Fibroblast of skin of scalp (primary cell): ENCODE data around the gene SGIP1.
A peak's percentile ranks its signal among the peaks of the same experiment; 100 is the strongest.
"Not testable (repeated sequence)": the region's sequence is repeated elsewhere in the genome, so short reads cannot be mapped to it uniquely, and the experiment has no call there.

Source experiments
- DNase-seq: peaks from one replicate; pipeline ENCODE4 v3.0.0-alpha.2; 2013

The SGIP1 gene

GRCh38 chr1:66682106-66682505 is 148.2 kb downstream of the SGIP1 start:
- no peak for DNase-seq

GRCh38 chr1:66684353-66684752 is 150.4 kb downstream of the SGIP1 start:
- no peak for DNase-seq

- no peak for DNase-seq
Measured at GRCh38 chr1:66685265-66685664, 151.3 kb downstream of the SGIP1 start.

GRCh38 chr1:66685670-66686069 is 151.7 kb downstream of the SGIP1 start:
- peak; percentile 68 for DNase-seq

GRCh38 chr1:66686406-66686805 is 152.5 kb downstream of the SGIP1 start:
- no peak for DNase-seq

GRCh38 chr1:66687358-66687757 is 153.4 kb downstream of the SGIP1 start:
- DNase-seq = no peak

GRCh38 chr1:66690666-66691381 is 156.9 kb downstream of the SGIP1 start:
- peak; percentile 53 for DNase-seq

GRCh38 chr1:66692681-66693080 is 158.7 kb downstream of the SGIP1 start:
- DNase-seq = no peak

- DNase-seq = no peak
Measured at GRCh38 chr1:66693856-66694255, 159.9 kb downstream of the SGIP1 start.

GRCh38 chr1:66695116-66695515 is 161.2 kb downstream of the SGIP1 start:
- DNase-seq = no peak

- no peak for DNase-seq
Measured at GRCh38 chr1:66696771-66697170, 162.8 kb downstream of the SGIP1 start.

- no peak for DNase-seq
Measured at GRCh38 chr1:66699213-66699612, 165.3 kb downstream of the SGIP1 start.

- DNase-seq = no peak
Measured at GRCh38 chr1:66704177-66704875, 170.4 kb downstream of the SGIP1 start.

- peak; percentile 93 for DNase-seq
Measured at GRCh38 chr1:66705110-66705509, 171.2 kb downstream of the SGIP1 start.

- DNase-seq = peak; percentile 48
Measured at GRCh38 chr1:66711420-66711819, 177.5 kb downstream of the SGIP1 start.

GRCh38 chr1:66712839-66713238 is 178.9 kb downstream of the SGIP1 start:
- no peak for DNase-seq

GRCh38 chr1:66723985-66724384 is 190.0 kb downstream of the SGIP1 start:
- DNase-seq = peak; percentile 41

- DNase-seq = peak; percentile 80
Measured at GRCh38 chr1:66725885-66726665, 192.1 kb downstream of the SGIP1 start.

- DNase-seq = peak; percentile 35
Measured at GRCh38 chr1:66728021-66728420, 194.1 kb downstream of the SGIP1 start.

- not testable (repeated sequence) for DNase-seq
Measured at GRCh38 chr1:66728716-66729115, 194.8 kb downstream of the SGIP1 start.

- no peak for DNase-seq
Measured at GRCh38 chr1:66729119-66729518, 195.2 kb downstream of the SGIP1 start.

GRCh38 chr1:66729523-66729922 is 195.6 kb downstream of the SGIP1 start:
- no peak for DNase-seq

- DNase-seq = no peak
Measured at GRCh38 chr1:66730462-66730861, 196.5 kb downstream of the SGIP1 start.
